Stimulated activated CD4-positive, alpha-beta T cell treated with anti-CD3 and anti-CD28 coated beads, Interleukin-12 subunit alpha, Interleukin-12 subunit beta, amount 100 ng/mL, for 24 hours (primary cell): ENCODE data around the gene ZNF853.
A peak's percentile ranks its signal among the peaks of the same experiment; 100 is the strongest.

Experiments used
- DNase-seq, 2 experiments: peaks; one replicate each; pipeline ENCODE4 v3.0.0-alpha.2; 2020; ENCODE audit warnings: low read depth in 2 of 2

The ZNF853 gene

DNA sequence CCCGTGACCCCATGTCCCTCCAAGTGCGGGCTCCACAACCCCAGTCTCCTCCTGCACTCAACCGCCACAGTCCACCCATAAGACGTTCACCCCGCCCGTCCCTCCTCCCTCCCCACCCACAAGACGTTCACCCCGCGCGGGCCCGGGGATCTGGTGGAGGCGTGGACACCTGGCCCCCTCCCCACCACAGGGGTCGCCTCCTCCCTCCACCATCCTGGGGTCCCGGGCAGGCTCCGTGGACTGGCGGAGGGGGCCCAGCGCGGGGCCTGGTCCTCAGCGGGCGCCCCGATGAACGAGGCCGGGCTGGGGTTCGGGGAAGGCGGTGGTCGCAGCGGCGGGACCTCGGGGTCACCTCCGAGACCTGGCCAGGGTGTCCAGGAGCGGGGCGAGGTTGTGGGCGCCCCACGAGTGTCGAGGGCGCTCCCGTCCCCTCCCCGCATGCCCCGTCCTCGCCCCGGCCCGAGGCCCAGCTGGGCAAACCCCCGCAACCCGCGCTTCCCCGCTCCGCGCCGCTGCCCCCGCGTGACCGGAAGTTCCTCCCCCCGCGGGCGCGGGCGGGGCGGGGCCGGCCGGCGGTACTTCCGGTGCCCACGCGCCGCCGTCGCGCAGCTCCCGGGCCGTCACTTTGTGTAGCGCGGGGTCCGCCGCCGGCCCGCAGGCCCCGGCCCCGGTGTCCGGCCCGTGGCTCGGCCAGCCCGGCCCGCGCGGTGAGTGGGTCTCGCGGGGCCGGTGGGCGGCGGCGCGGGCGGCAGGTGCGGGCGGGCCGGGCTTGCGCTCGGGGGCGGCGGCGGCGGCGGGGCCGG lies 21.5 kb downstream of the ZNF853 start, which contains the start of gene ZNF316:
Gene ZNF316, plus strand, starts transcription at position 578 of the 803 bp plus-strand sequence. CDS start 5,092 bp downstream, outside the sequence.
- DNase-seq, result peak; percentile 32 to 47

DNA sequence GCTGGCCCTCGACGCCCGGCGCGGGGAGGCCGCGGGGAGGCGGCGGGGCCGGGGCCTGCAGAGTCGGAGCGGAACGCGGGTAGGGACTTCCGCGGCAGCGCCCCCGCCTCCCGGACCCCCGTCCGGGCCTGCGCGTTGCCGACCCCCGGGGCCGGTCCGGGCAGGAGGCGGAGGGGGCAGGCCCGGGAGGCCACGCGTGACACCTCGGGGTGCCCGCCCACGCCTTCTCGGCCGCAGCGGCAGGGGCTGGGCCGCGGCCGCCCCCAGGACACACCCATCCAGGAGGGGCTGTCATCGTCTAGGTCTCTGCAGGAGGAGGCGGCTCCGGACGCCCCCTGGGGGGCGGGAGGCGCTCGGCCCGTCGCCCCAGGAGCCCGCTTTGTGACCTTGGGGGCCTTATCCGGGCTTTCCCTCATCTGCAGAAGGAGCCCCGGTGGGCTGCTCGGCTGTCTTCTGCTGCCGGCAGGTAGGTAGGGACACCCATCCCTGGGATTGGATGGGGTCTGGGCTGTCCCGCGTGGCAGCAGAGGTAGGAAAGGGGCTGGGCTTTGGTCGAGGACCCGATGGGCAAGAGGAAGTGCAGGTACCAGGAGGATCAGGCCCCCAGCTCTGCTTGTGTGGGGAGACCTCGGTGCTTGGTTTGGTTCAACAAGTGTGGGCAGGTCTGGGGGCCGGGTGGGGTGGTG lies 22.3 kb downstream of the ZNF853 start:
- DNase-seq, result peak; percentile 27 to 35

DNA sequence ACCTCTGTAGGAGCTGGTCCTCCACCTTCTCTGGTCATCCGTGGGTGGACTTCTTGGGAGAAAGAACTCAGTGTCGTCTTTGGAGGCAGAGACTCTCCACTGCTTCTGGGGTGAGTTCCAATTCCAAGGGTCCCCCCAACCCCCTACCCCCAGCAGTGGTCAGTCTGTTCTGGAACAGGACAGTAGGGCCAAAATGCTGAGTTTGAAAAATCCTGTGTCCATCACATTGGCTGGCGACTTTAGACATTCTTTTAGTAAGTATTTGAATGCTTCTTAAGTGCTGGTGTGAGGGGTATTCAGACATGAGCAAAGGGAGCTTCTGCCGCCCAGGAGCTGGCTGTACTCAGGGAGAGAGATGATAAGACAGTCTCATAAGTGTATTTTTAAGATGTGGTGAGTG lies 23.6 kb downstream of the ZNF853 start:
- no peak for DNase-seq

DNA sequence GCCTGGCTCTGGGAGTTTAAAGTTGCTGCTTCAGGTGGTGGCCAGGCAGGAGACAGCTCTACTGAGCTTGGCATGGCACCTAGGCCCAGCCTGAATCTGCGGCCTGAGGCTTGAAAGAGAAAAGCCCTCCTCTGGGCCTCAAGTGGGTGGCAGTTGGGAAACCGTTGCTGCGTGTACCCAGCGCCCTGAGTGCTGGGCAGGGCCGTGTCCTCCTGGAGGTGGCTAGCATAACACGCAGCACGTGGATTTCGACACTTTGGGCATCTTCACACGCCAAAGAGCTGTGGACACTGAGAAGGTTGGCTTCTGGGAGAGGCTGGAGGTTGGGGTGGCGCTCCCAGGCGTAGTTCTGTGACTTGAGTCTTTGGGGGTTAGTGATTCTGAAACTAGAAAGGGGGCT lies 24.2 kb downstream of the ZNF853 start:
- DNase-seq, result no peak

DNA sequence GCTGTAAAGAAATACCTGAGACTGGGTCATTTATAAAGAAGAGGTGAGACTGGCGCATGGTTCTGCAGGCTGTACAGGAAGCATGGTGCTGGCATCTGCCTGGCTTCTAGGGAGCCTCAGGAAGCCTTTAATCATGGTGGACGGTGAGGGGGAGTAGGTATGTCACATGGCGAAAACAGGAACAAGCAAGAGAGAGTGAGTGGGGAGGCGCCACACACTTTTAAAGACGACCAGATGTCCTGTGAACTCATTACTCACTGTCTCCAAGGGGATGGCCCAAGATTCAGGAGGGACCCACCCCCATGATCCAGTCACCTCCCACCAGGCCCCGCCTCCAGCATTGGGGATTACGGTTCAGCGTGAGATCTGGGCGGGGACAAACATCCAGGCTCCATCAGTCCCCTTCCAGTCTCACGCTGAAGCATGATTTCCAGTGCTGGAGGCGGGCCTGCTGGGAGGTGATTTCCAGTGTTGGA lies 24.9 kb downstream of the ZNF853 start:
- DNase-seq, result peak in 1 of 2 experiments; percentile 33

DNA sequence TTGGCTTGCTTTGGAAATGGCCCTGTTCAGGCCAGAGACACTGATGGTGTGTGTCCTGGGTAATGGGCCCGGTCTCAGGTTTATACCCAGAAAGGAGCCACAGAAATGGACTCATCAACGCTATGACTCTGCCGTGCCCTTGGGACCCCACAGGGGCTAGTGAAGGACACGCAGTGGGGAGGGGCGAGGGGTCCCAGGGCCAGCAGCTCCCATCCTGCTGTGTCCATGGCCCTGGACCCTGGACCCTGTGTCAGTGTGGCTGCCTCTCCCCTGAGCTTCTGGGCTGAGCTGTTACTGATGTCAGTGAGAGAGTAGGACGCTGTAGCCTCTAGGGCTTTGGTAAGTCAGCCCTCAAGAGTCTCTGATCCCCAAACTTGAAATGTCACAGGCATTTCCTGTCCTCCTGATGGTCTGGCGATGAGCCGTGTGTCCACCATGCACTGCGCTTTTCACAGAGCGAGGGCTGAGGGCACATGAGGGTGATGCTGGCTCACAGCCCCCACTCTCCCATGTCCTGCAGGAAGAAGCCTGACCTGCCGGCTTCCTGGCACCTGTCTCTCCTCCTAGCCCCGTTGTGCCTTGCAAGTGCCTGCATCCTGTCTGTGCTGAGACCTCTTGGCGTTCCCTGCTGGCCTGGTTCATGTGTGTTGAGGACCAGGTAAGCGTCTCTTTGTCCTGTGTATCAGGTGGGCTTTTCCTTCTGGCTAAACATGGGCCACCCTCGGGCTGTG lies 26.1 kb downstream of the ZNF853 start:
- no peak for DNase-seq

DNA sequence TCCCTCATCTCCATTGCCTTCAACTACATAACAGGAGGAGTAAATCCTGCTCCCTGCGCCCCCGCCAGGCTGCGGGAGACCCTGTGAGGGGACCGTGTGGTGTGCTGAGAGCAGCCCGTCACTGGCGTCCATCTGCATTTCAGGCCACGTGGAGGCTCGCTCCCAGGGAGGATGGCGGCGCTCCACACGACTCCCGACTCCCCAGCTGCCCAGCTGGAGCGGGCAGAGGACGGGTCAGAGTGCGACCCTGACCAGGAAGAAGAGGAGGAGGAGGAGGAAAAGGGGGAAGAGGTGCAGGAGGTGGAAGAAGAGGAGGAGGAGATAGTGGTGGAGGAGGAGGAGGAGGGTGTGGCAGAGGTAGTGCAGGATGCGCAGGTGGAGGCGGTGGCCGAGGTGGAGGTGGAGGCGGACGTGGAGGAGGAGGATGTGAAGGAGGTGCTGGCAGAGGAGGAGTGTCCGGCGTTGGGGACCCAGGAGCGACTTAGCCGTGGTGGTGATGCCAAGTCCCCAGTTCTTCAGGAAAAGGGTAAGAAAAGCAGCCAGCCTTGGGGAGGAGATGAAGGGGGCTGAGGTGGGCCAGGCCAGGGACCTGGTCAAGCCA lies 26.9 kb downstream of the ZNF853 start:
- no peak for DNase-seq

DNA sequence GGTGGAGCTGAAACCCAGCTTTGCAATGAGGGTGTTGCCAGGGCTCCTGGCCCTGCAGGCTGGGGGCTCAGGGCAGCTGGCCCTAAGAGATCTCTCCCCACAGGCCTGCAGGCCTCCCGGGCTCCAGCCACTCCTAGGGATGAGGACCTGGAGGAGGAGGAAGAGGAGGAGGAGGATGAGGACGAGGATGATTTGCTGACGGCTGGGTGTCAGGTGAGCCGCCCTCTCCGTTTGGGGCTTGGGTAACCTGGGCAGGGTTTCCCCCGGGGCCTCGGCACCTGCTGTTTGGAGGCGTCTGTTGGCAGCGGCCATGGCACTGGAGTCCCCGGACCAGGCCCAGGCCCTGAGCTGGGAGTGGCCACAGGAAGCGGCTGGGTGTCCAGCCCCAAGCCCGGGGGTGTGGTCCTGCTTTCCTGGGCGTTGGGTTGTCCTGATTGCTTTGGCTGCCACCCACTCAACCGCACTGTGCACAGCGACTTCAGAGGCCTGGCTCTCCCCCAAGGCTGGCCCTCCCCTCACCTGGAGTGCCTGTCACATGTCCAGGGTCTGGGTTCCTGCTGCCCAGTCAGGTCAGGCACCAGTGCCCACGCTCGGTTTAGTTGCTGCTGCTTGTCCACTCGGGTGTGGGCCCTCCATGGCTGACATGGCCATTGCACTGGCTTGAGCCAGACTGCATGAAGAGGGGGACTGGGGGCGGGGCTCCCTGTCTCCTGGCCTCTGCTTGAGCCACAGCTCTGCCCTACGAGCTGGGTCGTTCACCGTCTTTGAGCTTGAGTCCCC lies 27.6 kb downstream of the ZNF853 start:
- DNase-seq, result no peak

DNA sequence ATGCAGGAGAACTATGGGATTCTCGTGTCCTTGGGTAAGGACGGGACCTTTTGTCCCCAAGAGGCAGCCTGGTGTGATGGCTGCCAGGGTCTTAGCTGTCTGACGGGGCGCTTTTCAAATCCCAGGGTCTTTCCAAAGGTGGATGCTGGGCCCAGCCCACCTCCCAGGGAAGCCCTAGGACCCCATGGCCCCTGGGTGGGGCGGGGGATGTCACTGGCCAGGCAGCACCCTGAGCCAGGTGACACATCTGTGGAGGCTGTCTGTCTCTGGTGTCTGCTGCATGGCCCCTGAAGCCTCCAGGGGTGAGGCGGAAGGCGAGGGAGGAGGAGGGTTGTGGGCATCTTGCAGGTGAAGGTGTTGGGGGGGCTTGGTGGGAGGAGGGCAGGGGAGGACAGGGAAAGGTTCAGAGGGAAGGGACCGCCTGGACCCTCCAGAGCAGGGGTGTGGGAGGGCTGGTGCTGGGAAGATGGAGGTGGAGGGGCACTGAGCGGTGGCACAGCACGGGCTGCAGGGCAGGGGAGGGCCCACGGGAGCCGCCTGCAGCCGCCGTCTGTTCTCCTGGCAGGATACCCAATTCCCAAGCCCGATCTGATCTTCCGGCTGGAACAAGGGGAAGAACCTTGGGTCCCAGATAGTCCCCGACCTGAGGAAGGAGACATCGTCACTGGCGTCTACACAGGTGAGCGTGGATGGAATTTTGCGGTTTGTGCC lies 28.7 kb downstream of the ZNF853 start:
- DNase-seq, result no peak

DNA sequence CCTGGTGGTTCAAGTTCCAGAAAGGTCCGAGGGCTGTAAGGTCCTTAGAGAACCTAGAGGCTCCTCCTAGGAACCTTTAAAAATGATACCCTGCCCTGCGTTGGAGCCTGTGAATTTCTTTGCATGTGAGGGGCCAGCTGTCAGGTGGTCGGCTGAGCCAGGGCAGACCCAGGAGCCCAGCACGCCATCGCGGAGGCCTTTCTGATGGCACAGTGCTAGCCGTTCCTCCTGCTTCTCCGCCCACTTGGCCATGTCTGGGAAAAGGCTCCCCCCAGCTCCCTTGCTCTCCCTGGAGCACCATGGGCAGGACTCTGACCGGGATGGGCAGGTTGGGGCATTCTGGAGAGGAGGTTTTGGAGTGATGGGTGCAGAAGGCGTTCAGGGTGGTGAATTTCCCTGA lies 29.3 kb downstream of the ZNF853 start:
- no peak for DNase-seq

DNA sequence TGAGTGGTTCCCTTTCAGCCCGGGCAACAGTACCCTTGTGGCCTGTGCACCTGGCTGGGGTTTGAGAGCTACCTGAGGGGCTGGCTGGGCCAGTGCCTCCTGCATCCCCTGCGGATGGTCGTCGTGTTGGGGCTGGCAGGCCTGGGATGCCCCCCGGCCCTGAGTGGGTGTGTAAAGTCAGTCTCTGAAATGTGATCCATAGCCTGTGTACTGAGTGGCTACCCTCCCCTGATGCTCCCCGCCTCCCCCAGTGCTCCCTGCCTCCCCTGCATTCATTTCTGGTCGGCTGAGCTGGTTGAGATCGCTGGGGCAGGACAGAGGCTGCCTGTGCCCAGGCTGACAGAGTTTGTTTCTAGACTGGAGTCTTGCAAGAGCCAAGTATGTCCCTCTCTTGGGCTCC lies 31.1 kb downstream of the ZNF853 start:
- DNase-seq, result no peak

DNA sequence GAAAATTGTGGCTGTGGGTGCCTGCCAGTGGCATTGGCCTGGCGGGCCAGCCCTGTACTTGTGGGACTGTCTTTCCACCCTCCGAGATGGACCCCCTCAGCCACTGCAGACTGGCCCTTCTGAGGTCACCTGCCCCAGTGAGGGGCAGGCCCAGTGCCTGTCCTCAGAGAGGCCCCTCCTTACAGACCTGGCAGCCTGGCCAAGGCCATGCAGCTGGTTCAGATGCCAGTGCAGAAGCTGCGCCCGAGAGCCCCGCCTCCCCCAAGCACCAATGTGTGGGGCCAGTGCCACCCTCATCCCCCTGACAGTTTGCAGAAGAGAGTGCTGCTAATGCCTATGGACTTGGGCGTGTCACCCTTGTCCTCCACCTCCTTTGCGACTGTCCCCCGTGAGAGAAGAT lies 31.7 kb downstream of the ZNF853 start:
- no peak for DNase-seq

DNA sequence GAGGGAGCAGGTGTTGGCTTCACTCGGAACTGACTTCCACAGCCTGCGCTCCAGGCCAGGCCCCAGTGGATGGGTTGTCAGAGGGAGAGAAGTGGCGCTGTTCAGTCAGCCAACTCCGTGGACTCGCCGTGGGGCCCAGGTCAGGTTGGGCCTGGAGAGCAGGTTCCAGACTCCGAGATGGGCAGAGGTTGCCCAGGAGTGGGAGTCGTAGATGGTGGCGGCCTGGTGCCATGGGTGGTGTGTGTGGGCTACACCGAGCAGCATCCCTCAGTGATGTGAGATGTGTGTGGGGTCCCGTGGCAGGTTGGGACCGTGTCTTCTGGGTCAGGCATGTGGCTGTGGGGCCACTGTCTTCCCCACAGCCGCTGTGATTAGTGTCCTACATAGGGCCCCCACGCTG lies 32.1 kb downstream of the ZNF853 start:
- no peak for DNase-seq

DNA sequence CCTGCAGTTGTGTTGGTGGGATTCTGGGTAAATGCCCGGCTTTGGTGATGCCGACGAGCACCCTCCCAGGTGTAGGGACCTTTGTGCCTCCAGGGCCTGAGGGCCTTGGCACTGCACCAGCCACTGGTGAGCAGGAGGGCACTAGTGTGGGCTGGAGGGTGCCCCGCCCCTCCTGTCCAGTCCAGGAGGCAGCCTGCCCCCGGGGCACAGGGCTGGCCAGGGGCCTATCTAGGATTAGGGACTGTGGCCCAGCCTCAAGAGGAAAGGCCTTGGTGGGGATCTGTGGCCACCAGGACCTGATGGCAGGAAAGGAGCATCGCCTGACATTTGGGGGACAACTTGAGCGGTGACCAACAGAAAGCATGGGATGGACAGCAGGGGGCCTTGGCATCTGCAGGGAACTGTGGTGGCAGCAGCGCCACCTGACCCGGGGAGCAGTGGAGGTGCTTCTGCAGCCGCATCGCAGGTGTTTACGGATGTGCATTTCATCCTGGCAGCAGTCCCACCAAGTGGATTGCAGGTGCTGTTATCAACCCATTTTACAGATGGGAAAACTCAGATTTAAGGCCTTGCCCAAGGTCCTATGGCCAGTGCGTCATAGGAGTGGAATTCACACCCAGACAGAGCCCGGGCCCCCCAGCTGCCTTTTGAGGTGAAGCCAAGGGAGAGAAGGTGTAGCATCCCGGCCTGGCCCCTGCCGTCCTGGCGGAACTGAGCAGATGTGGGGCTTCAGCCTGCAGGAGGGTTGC lies 32.8 kb downstream of the ZNF853 start:
- no peak for DNase-seq

DNA sequence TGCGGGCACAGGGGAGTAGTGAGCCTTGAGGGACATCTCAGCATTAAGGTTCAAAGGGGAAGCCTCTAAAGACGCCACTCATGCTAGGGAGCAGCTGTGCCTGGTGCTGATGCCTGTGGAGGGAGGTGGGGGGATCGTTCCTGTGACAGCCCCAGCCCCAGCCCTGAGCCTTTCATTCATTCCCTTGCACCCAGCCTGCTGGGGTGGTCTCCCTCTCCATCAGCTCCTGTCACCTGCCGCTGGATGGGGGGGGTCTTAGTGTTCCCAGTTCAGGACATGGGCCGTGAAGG lies 33.4 kb downstream of the ZNF853 start:
- no peak for DNase-seq

DNA sequence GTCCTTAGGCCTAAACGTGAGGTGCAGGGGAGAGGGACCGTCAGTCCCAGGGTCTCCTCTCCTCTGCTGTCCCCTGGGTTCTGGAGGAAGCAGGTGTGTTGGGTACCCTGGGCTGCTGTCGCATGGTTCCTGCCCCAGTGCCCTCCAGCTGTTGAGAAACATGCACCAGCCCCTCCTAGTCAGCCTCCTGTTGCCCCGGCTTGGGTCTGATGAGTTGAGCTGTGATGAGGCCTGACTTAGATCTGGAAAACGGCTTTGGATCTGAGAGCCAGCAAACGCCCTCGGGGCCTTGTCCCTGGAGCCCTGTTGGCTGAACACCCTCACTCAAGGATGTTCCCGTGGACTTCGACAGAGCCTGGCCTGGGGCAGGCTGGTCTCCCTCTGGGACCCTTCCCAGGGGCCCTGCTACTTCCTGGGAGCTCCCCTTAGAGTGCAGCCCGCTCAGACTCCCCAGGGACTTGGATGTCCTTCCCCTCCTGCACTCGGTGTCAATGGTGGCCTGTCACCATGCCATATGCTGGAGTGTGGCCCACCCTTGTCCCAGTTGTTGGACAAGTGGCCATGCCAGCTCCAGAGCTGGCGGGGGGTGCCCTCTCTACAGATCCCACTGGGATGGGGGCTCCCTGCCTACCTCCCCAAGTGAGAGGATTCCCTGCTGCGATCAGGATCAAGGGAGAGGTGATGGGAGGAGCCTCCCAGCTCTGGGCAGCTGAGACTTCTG lies 34.0 kb downstream of the ZNF853 start:
- no peak for DNase-seq

DNA sequence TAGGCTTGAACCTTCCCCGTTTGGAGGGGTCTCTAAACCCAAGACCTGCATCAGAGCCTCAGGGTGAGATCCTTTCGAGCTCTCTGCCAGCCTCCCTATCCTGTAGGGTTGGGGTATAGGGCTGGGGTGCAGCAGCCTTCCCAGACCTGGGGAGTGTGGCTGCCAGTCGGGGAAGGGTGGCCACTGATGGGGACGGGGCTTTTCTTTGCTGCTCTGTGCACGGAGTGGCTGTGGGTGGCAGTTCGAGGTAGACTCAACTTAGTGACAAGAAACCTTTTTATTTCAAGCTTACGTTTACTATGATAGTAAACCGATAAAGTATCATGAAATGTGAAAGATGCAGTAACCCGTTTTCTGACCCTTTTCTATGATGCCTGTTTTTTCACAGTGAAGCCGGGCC lies 34.7 kb downstream of the ZNF853 start:
- DNase-seq, result no peak

DNA sequence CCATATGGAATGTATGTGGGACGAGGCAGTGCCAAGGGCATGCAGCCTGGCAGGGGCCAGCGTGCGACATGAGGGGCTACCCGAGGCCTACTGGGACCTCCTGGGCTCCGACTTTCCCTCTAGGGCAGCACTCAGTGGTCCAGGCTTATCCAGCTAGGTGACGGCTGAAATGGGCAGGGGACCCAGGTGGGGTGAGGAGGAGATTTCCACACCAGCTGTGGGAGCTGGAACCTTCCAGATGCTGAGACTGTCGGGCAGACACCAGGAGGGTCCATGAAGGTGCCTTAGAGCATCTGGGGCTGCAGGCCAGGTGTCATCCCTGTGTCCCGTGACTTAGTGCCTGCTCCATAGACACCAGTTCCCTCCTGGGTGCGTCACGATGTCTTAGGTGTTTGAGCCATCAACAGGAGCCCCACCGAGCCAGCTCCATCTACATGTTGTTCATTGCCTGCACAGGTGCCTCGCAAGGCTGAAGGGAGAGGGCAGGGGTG lies 35.2 kb downstream of the ZNF853 start:
- DNase-seq, result no peak

DNA sequence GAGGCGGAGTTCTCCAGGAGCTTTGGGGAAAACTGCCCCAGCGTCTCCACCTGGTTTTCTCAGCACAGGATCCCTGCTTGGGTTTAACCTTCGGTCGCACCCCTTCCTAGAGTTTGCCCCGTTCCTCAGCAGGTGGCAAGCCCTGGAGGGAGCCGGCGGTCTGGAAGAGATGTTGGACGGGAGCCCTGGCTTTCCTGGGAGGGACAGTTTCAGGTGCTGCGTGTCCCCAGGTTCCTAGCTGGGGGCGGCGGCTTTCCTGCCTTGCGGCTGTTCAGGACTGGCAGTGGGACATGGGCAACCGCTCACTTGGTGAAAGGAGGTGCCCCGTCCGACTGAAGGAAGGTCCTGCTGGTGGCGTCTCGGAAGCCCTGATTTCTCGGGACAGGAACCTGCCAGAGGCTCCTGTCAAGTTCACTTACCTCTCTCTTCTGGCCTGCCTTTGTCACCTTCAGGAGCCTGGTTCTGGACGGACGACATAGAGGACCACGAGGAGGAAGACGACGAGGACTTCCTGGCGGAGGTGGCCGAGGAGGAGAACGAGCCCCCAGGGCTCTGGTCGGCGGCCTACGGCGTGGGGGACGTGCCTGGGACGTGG lies 36.5 kb downstream of the ZNF853 start:
- DNase-seq, result no peak
